Glutamatergic neuron (in vitro differentiated cells): Measurements from ENCODE around the gene CD244. TPM values are rescaled to one million over a fixed set of nuclear protein-coding genes. Genes with fewer than 3 reads are reported as not detected.

Experiments used
- DNase-seq: peaks from one replicate; pipeline ENCODE4 v3.0.0; 2022
- H3K27ac Mint-ChIP-seq: one replicate; pipeline ENCODE4 v1.8.0; 2020; ENCODE audit warnings: mild to moderate bottlenecking, mixed read lengths, inconsistent platforms; ENCODE audit not compliant: unreplicated experiment
- H3K27me3 Mint-ChIP-seq: one replicate; pipeline ENCODE4 v1.8.0; 2020; ENCODE audit warnings: mild to moderate bottlenecking, moderate library complexity, mixed read lengths, inconsistent platforms; ENCODE audit not compliant: unreplicated experiment
- H3K36me3 Mint-ChIP-seq: one replicate; pipeline ENCODE4 v1.8.0; 2020; ENCODE audit warnings: mild to moderate bottlenecking, mixed read lengths, inconsistent platforms; ENCODE audit not compliant: unreplicated experiment
- H3K4me1 Mint-ChIP-seq: one replicate; pipeline ENCODE4 v1.8.0; 2020; ENCODE audit warnings: mild to moderate bottlenecking, low read depth, mixed read lengths, inconsistent platforms; ENCODE audit not compliant: unreplicated experiment
- H3K4me3 Mint-ChIP-seq: one replicate; pipeline ENCODE4 v1.8.0; 2020; ENCODE audit warnings: mild to moderate bottlenecking, mixed read lengths, inconsistent platforms; ENCODE audit not compliant: unreplicated experiment
- H3K9me3 Mint-ChIP-seq: one replicate; pipeline ENCODE4 v1.8.0; 2020; ENCODE audit warnings: mild to moderate bottlenecking, moderate library complexity, mixed read lengths, inconsistent platforms; ENCODE audit not compliant: unreplicated experiment
- CTCF ChIP-seq: fragments of 200-600 bp; sonication (generic); IDR thresholded peaks from one replicate; pipeline ENCODE4 v1.5.0; 2021; ENCODE audit not compliant: partially characterized antibody, unreplicated experiment
- total RNA-seq: library from RNA; stranded (reverse); fragmentation: NEBNext Ultra II Directional; extraction: Animal tissue kit (Norgen Biotek cat#: 25700); gene quantifications from one replicate; pipeline ENCODE4 v1.2.1, GENCODE V29; 2021; ENCODE audit not compliant: unreplicated experiment

CD244 gene
- total RNA-seq, 1 donor from 2014 or later: not detected

- DNase-seq: no peak
- Mint-ChIP-seq H3K4me3 (no peak overlapping the region), H3K9me3 (peaks cover 5% of the 10 kb centered on the region), H3K4me1 (no peaks in the 10 kb centered on the region), H3K36me3 (no peaks in the 10 kb centered on the region), H3K27ac (no peak overlapping the region), H3K27me3 (peaks cover 2% of the 10 kb centered on the region)
- TF ChIP-seq CTCF: no peak
Measured at GRCh38 chr1:160855181-160855981, 7.3 kb downstream of the CD244 start.

- DNase-seq: no peak
- TF ChIP-seq CTCF: no peak
- Mint-ChIP-seq H3K27ac (no peak overlapping the region), H3K4me1 (no peaks in the 10 kb centered on the region), H3K4me3 (no peak overlapping the region), H3K36me3 (no peaks in the 10 kb centered on the region), H3K27me3 (peaks cover 2% of the 10 kb centered on the region), H3K9me3 (peaks cover 4% of the 10 kb centered on the region)
Measured at GRCh38 chr1:160853754-160854153, 8.9 kb downstream of the CD244 start.

GRCh38 chr1:160853014-160853413 is 9.7 kb downstream of the CD244 start:
- Mint-ChIP-seq H3K27ac (no peak overlapping the region), H3K9me3 (no peaks in the 10 kb centered on the region)

GRCh38 chr1:160850993-160851392 is 11.7 kb downstream of the CD244 start:
- no peaks in the 10 kb centered on the region for H3K36me3 Mint-ChIP-seq
- no peak for TF ChIP-seq CTCF

More at GRCh38 chr1:160853014-160853413, 9.7 kb downstream of the CD244 start:
- Mint-ChIP-seq H3K4me3 (no peak overlapping the region), H3K27me3 (peaks cover 2% of the 10 kb centered on the region), H3K36me3 (no peaks in the 10 kb centered on the region), H3K4me1 (no peaks in the 10 kb centered on the region)
- TF ChIP-seq CTCF: no peak
- DNase-seq: no peak

GRCh38 chr1:160850541-160850940 is 12.1 kb downstream of the CD244 start:
- Mint-ChIP-seq H3K4me1 (no peaks in the 10 kb centered on the region), H3K36me3 (no peaks in the 10 kb centered on the region), H3K9me3 (no peaks in the 10 kb centered on the region), H3K27ac (no peak overlapping the region), H3K4me3 (no peak overlapping the region), H3K27me3 (peaks cover 2% of the 10 kb centered on the region)
- no peak for TF ChIP-seq CTCF
- DNase-seq: no peak

More at GRCh38 chr1:160850993-160851392, 11.7 kb downstream of the CD244 start:
- no peak for DNase-seq
- Mint-ChIP-seq H3K9me3 (no peaks in the 10 kb centered on the region), H3K27me3 (peaks cover 2% of the 10 kb centered on the region), H3K4me3 (no peak overlapping the region), H3K27ac (no peak overlapping the region), H3K4me1 (no peaks in the 10 kb centered on the region)
